HG03342 (cell line): ENCODE data around the gene NR6A1.

ENCODE experiments used
- ATAC-seq: cut with Tn5 transposase; IDR thresholded peaks from one replicate; pipeline ENCODE4 v1.9.1; 2021; ENCODE audit warnings: mild to moderate bottlenecking, moderate library complexity; ENCODE audit not compliant: unreplicated experiment

Gene NR6A1

GRCh38 chr9:124771021-124771866, at the start of gene NR6A1:
Gene NR6A1 (minus strand): TSS chr9:124771311.
- ATAC-seq, result peak; percentile 87

- ATAC-seq, result no peak
Observed at GRCh38 chr9:124818431-124819281, 47.5 kb upstream of the NR6A1 start.

GRCh38 chr9:124815601-124816000, 44.5 kb upstream of the NR6A1 start:
- ATAC-seq, result no peak

GRCh38 chr9:124814164-124814535, 43.0 kb upstream of the NR6A1 start:
- no peak for ATAC-seq

DNA sequence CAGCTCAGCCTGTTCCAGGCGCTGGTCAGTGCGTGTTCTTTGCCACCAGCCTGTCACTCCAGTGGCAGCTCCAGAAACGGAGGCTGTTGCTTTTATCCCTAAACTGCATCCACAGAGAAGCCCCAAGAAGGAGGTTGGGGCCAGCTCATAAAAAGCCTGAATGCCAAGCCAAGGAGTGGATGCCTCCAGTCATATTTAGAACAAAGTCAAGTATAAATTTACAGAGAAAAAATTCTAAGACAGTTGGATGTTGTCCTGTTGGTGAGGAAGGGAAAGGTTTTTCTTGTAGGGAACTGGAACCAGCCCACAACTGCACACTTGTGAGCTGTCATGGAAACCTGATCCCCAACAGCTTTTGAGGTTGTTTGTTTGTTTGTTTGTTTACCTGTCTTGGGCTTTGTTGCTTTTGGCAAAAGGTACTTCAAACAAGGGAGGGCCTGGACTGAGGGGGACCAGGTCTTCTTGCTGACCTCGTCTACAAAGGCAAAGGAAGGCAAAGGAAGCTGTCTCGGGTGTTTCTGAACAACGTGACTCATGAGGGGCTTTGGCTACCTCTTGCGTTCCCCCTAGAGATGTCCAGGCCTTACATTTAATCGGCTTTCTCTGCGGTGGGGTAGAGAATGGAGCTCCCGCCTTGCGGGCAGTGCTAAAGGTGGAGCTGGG, 42.5 kb upstream of the NR6A1 start:
- ATAC-seq, result no peak

DNA sequence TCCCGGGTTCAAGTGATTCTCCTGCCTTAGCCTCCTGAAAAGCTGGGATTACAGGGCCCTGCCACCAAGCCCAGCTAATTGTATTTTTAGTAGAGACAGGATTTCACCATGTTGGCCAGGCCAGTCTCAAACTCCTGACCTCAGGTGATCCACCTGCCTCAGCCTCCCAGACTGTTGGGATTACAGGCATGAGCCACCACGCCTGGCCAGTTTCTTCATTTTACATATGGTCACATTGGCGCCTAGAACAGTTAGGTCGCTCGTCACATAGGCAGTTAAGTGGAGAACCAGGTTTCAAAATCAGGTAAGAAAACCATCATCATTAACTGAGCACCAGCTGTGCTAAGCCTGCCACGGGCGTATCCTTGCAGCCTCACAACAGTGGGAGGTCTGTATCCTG, 41.9 kb upstream of the NR6A1 start:
- ATAC-seq, result no peak

- no peak for ATAC-seq
Observed at GRCh38 chr9:124812441-124812876, 41.3 kb upstream of the NR6A1 start.

DNA sequence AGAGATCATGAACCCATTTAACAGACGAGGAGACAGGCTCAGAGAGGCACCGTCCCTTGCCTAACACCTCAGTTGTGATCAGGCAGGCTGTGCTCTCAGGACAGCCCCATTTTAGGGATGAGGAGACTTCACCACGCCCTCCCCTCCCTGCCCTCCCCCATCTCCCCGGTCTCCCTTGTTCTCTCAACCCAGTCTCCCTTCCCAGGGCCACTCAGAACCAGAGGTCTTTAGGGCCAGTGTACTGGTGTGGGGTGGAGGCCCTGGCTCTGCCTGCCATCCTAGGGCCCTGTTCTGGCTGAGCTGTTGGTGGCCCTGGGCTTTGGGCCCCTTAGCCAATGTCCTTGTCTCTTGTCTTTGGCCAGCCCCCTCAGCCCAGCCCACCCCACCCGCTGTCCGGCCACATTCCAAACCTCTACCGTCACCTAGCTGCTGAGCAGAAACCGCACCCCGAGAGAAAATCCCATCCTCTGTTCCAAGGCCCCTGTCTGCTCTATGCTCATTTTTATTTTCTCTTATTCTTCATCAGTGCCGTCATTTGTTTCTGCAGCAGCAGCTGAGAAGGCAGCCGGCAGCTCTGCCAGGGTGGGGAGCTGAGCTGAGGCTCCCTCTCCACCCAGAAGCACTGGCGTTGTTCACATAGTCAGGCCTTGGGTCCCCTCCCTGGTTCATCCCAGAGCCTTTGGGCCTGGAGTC, 39.7 kb upstream of the NR6A1 start:
- no peak for ATAC-seq

DNA sequence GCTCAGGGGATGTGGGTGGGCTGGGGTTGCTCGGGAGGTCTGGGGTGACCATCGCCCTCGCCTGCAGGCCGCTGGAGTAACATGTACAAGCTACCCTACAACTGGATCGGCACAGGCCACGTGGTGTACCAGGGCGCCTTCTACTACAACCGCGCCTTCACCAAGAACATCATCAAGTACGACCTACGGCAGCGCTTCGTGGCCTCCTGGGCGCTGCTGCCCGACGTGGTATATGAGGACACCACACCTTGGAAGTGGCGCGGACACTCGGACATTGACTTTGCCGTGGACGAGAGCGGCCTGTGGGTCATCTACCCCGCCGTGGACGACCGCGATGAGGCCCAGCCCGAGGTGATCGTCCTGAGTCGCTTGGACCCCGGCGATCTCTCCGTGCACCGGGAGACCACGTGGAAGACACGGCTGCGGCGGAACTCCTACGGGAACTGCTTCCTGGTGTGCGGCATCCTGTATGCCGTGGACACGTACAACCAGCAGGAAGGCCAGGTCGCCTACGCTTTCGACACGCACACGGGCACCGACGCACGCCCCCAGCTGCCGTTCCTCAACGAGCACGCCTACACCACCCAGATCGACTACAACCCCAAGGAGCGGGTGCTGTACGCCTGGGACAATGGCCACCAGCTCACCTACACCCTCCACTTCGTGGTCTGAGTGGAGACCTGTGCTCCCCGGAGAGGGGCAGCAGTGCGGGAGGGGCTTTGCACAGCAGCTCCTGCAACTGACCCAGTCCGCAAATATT, 38.8 kb upstream of the NR6A1 start:
- no peak for ATAC-seq

DNA sequence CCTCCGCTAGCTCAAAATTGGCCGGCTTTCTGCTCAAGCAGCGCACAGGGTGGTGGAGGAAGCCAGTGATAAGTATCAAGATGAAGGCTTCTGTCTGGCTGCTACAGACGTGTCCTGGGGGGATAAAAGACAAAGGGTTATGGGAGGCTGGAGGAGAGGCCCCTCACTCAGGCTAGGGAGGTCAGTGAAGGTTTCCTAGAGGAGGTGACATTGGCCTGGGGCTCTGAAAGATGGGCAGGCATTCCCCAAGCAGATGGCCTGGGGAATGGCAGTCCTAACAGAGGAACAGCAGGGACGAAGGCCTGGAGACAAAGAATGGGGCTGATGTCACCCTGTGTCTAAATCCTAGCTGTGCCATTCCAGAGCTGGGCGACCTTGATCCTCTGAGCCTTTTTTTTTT, 38.1 kb upstream of the NR6A1 start:
- ATAC-seq, result no peak

GRCh38 chr9:124808246-124808956, 37.3 kb upstream of the NR6A1 start:
- no peak for ATAC-seq

GRCh38 chr9:124805186-124805585, 34.1 kb upstream of the NR6A1 start:
- no peak for ATAC-seq

- no peak for ATAC-seq
Observed at GRCh38 chr9:124803911-124804310, 32.8 kb upstream of the NR6A1 start.

DNA sequence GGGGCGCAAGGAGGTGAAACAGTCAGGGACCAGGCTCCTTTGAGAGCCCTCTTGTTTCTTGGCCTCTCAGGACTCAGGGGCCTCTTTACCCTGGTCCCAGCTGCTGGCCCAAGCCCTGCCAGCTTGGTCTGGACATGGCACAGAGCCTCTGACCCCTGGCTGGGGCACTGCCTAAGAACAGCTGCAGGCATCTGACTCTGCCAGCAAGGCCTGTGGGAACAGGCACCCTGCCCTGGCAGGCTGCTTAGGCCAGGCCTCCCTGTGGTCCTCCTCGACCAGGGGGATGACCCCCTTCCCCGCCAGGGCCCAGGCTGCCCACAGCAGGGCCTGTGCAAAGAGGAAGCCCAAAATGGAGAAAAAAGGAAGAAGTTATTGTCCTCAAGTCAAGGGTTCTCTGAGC, 31.3 kb upstream of the NR6A1 start:
- ATAC-seq, result no peak

GRCh38 chr9:124801356-124801755, 30.2 kb upstream of the NR6A1 start:
- no peak for ATAC-seq

- no peak for ATAC-seq
Observed at GRCh38 chr9:124800306-124801259, 29.5 kb upstream of the NR6A1 start.

DNA sequence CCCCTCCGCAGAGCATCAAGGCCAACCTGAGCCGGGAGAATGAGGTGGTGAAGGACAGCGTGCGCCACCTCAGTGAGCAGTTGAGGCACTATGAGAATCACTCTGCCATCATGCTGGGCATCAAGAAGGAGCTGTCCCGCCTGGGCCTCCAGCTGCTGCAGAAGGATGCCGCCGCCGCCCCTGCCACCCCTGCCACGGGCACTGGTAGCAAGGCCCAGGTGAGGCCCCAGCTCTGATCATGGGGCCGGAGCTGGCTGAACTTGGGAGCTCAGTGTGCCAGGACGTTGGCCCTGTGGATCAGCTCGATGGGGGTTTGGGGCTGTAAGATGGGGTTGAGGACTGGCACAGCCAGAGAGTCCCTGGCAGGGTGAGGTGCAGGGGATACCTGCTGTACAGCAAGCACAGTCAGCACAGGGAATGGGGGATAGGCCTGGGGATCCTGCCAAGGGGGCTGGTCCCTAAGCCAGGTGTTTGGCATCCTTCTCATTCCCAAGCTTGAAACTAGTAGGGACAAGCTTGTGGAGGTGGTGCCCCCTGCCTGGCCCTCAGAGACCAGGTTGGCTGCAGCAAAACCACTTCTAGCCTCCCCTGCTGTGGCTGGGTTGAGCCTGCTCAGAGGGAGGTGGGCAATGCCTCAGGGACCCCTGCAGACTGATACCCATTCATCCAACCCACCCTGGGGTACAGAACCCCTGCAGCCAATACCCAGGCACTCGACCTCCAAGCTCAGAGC, 28.3 kb upstream of the NR6A1 start:
- ATAC-seq, result no peak
